ENCODE results near the gene CUX1. TPM values are rescaled to one million over a fixed set of nuclear protein-coding genes. Genes with fewer than 3 reads are reported as not detected.

Gene CUX1
- total and polyA plus RNA-seq, 2 donors (not counting 1 experiment from before 2014, with no cell fraction given), result 10.8 to 86.5 TPM

DNA sequence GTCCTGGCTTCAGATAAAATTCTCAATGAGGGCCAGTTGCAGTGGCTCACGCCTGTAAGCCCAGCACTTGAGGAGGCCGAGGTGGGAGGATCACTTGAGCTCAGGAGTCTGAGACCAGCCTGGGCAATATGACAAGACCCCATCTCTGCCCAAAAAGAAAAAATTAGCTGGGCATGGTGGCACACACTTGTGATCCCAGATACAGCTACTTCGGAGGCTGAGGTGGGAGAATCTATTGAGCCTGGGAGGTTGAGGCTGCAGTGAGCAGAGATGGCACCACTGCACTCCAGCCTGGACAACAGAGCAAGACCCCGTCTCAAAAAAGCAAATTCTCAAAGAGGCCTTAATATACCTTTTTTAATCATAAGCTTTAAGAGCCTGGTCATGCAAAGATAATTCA lies 142.9 kb downstream of the CUX1 start:
- no peak overlapping the region for H2AFZ ChIP-seq (ENCODE audit: insufficient read depth, low read depth, low read length, poor library complexity, severe bottlenecking)
- no peaks in the 10 kb centered on the region for H3K27me3 Mint-ChIP-seq
- no peak overlapping the region for H3K4me3 ChIP-seq (ENCODE audit: control extremely low read depth in 1 of 5, extremely low read depth in 1 of 5, insufficient read depth in 1 of 5, low read depth in 2 of 5, low read length in 4 of 5)
- H3K9me3 Mint-ChIP-seq (ENCODE audit: insufficient read depth), result no peaks in the 10 kb centered on the region
- H3K9ac ChIP-seq (ENCODE audit: low read length), result no peak overlapping the region
- peaks cover 12% of the 10 kb centered on the region for H4K20me1 ChIP-seq (ENCODE audit: control insufficient read depth, insufficient read depth, low read length, poor library complexity, severe bottlenecking)
- DNase-seq, result no peak
- H3K4me1 Mint-ChIP-seq, result peaks cover 19% of the 10 kb centered on the region
- POLR2A ChIA-PET, result interaction anchor here (0.6 kb wide), 1 partner anchor 100 kb away, joined by 6 read pairs; no protein-coding TSS in a partner anchor
- no peak for ATAC-seq (ENCODE audit: low read depth)
- peaks cover 55% of the 10 kb centered on the region for H3K79me2 ChIP-seq (ENCODE audit: control insufficient read depth, insufficient read depth, low read length)
- TF ChIP-seq, protein P1, sequence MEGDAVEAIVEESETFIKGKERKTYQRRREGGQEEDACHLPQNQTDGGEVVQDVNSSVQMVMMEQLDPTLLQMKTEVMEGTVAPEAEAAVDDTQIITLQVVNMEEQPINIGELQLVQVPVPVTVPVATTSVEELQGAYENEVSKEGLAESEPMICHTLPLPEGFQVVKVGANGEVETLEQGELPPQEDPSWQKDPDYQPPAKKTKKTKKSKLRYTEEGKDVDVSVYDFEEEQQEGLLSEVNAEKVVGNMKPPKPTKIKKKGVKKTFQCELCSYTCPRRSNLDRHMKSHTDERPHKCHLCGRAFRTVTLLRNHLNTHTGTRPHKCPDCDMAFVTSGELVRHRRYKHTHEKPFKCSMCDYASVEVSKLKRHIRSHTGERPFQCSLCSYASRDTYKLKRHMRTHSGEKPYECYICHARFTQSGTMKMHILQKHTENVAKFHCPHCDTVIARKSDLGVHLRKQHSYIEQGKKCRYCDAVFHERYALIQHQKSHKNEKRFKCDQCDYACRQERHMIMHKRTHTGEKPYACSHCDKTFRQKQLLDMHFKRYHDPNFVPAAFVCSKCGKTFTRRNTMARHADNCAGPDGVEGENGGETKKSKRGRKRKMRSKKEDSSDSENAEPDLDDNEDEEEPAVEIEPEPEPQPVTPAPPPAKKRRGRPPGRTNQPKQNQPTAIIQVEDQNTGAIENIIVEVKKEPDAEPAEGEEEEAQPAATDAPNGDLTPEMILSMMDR (IDR thresholded peaks at IDR 0.05), result no peak
- TF ChIP-seq EZH2 (IDR thresholded peaks at IDR 0.05; ENCODE audit: borderline replicate concordance, insufficient read depth, low read depth, low read length, poor library complexity, severe bottlenecking), result no peak
- peaks cover 0 to 13% of the 10 kb centered on the region in 2 donors for H3K4me1 ChIP-seq (ENCODE audit: control insufficient read depth in 2 of 2, insufficient read depth in 2 of 2, low read length in 2 of 2)
- no peak overlapping the region for H3K27ac ChIP-seq (ENCODE audit: low read length in 2 of 2)
- CTCF ChIA-PET, result no interaction called here
- no peak overlapping the region for H3K27ac Mint-ChIP-seq
- no peak overlapping the region for H3K4me2 ChIP-seq (replicated peaks; ENCODE audit: low read depth, low read length, poor library complexity, severe bottlenecking)
- no peak overlapping the region for H3K4me3 Mint-ChIP-seq
- H3K36me3 ChIP-seq (replicated peaks in 1 of 2; ENCODE audit: control extremely low read depth in 1 of 2, control insufficient read depth in 1 of 2, extremely low read depth in 1 of 2, insufficient read depth in 2 of 2, low read length in 1 of 2), result no peaks in the 10 kb centered on the region
- no peaks in the 10 kb centered on the region for H3K9me3 ChIP-seq (ENCODE audit: control extremely low read depth in 1 of 3, control insufficient read depth in 2 of 3, insufficient read depth in 1 of 3, low read length in 2 of 3)
- no peaks in the 10 kb centered on the region for H3K27me3 ChIP-seq (replicated peaks in 1 of 4; ENCODE audit: control extremely low read depth in 1 of 4, control insufficient read depth in 3 of 4, insufficient read depth in 4 of 4, low read length in 3 of 4)
- WGBS (ENCODE audit: insufficient coverage), result 100% methylated on average over 3 of the region's 4 CpGs
- intact Hi-C loops (cut with micrococcal nuclease), result no loop called here

DNA sequence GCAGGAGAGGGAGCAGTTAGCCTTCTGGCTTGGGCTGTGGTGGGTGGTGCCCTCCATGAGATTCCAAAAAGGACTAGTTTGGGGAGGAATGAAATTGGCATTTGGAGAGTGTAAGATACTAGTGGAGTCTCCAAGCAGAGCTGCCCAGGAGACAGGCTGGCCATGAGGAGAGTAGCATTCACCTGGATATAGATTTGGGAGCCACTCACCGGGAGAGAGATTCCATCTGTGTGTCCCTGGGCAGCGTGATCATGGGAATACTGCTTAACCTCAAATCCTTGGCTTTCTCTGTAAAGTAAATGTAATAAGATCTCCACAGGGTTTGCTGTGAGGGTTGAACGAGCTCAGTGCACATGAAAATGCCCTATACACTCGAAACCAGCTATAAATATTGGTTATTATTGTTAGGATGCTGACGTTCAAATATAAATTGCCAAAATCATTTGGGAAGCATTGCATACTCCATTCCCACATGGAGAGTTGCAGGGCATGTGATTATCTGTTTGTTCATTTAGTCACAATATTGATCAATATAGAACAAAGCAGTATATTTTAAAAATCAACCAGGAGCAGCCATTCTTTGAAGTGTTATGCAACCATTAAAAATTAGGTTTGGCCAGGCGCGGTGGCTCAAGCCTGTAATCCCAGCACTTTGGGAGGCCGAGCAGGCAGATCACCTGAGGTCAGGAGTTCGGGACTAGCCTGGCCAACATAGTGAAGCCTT lies 143.7 kb downstream of the CUX1 start:
- no peak overlapping the region for H3K27ac Mint-ChIP-seq
- H3K4me1 ChIP-seq (ENCODE audit: control insufficient read depth in 2 of 2, insufficient read depth in 2 of 2, low read length in 2 of 2), result peaks cover 0 to 9% of the 10 kb centered on the region in 2 donors
- ChIA-PET CTCF (no interaction called here), POLR2A (no interaction called here)
- no peak overlapping the region for H3K4me3 ChIP-seq (ENCODE audit: control extremely low read depth in 1 of 5, extremely low read depth in 1 of 5, insufficient read depth in 1 of 5, low read depth in 2 of 5, low read length in 4 of 5)
- H3K9ac ChIP-seq (ENCODE audit: low read length), result no peak overlapping the region
- H3K79me2 ChIP-seq (ENCODE audit: control insufficient read depth, insufficient read depth, low read length), result peaks cover 56% of the 10 kb centered on the region
- no peaks in the 10 kb centered on the region for H3K36me3 ChIP-seq (replicated peaks in 1 of 2; ENCODE audit: control extremely low read depth in 1 of 2, control insufficient read depth in 1 of 2, extremely low read depth in 1 of 2, insufficient read depth in 2 of 2, low read length in 1 of 2)
- WGBS (ENCODE audit: insufficient coverage), result 95% methylated on average over 4 of the region's 9 CpGs
- no peak overlapping the region for H3K27ac ChIP-seq (ENCODE audit: low read length in 2 of 2)
- intact Hi-C loops (cut with micrococcal nuclease), result no loop called here
- H3K4me1 Mint-ChIP-seq, result peaks cover 14% of the 10 kb centered on the region
- H4K20me1 ChIP-seq (ENCODE audit: control insufficient read depth, insufficient read depth, low read length, poor library complexity, severe bottlenecking), result peaks cover 12% of the 10 kb centered on the region
- no peak overlapping the region for H3K4me2 ChIP-seq (replicated peaks; ENCODE audit: low read depth, low read length, poor library complexity, severe bottlenecking)
- TF ChIP-seq EZH2 (IDR thresholded peaks at IDR 0.05; ENCODE audit: borderline replicate concordance, insufficient read depth, low read depth, low read length, poor library complexity, severe bottlenecking), result no peak
- TF ChIP-seq, protein P1 (IDR thresholded peaks at IDR 0.05), result no peak
- DNase-seq, result no peak
- no peaks in the 10 kb centered on the region for H3K9me3 Mint-ChIP-seq (ENCODE audit: insufficient read depth)
- H2AFZ ChIP-seq (ENCODE audit: insufficient read depth, low read depth, low read length, poor library complexity, severe bottlenecking), result no peak overlapping the region
- no peaks in the 10 kb centered on the region for H3K9me3 ChIP-seq (ENCODE audit: control extremely low read depth in 1 of 3, control insufficient read depth in 2 of 3, insufficient read depth in 1 of 3, low read length in 2 of 3)
- H3K4me3 Mint-ChIP-seq, result no peak overlapping the region
- no peaks in the 10 kb centered on the region for H3K27me3 Mint-ChIP-seq
- H3K27me3 ChIP-seq (replicated peaks in 1 of 4; ENCODE audit: control extremely low read depth in 1 of 4, control insufficient read depth in 3 of 4, insufficient read depth in 4 of 4, low read length in 3 of 4), result no peaks in the 10 kb centered on the region
- ATAC-seq (ENCODE audit: low read depth), result no peak
